ENCODE data around the gene COL13A1. TPM values are rescaled to one million over a fixed set of nuclear protein-coding genes. Genes with fewer than 3 reads are reported as not detected.

The COL13A1 gene
- total RNA-seq, 2 experiments from 2014 or later: not detected

DNA sequence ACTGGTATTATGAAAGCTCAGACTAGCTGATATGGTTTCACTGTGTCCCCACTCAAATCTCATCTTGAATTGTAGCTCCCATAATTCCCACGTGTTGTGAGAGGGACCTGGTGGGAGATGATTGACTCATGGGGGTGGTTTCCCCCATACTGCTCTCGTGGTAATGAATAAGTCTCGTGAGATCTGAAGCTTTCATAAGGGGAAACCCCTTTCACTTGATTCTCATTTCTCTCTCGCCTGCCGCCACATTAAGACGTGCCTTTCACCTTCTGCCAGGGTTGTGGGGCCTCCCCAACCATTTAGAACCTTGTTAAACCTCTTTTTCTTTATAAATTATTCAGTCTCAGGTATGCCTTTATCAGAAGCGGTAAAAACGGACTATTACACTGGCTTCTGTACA lies 40.3 kb downstream of the COL13A1 start:
- Mint-ChIP-seq H3K27me3 (peaks cover 17% of the 10 kb centered on the region), H3K9me3 (peaks cover 3% of the 10 kb centered on the region), H3K27ac (no peak overlapping the region)

DNA sequence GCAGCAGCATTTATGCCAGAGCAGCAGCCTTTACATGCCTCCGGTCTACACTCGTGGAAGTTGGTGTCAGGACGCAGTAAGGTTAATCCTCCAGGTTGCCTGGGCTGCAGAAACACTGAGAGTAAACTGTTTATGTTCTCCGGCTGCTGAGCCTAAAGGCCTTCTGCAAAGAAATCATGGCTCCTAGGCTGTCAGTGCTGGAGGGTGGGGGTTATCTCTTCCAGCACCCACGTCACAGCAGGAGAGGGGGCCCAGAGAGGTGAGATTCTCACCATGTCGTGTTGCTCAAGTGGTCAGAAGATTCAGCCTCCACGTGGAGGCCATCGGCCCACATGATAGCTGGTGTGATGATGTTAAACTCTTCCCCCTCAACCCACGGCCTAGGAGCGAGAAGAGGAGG lies 41.2 kb downstream of the COL13A1 start:
- H3K27me3 Mint-ChIP-seq: peaks cover 24% of the 10 kb centered on the region
- H3K4me1 Mint-ChIP-seq: peaks cover 10% of the 10 kb centered on the region
- no peak overlapping the region for H3K27ac Mint-ChIP-seq
- H3K36me3 Mint-ChIP-seq: no peaks in the 10 kb centered on the region
- peaks cover 3% of the 10 kb centered on the region for H3K9me3 Mint-ChIP-seq
- H3K4me3 Mint-ChIP-seq: no peak overlapping the region
- DNase-seq: no peak

More for the DNA sequence above, 40.3 kb downstream of the COL13A1 start:
- Mint-ChIP-seq H3K4me1 (peaks cover 10% of the 10 kb centered on the region), H3K36me3 (no peaks in the 10 kb centered on the region), H3K4me3 (no peak overlapping the region)
- peak; percentile 3 for DNase-seq

GRCh38 chr10:69843923-69844322 lies 42.2 kb downstream of the COL13A1 start:
- Mint-ChIP-seq H3K4me3 (no peak overlapping the region), H3K9me3 (peaks cover 3% of the 10 kb centered on the region), H3K27ac (no peak overlapping the region), H3K27me3 (peaks cover 26% of the 10 kb centered on the region), H3K4me1 (peaks cover 10% of the 10 kb centered on the region), H3K36me3 (no peaks in the 10 kb centered on the region)
- DNase-seq: no peak

DNA sequence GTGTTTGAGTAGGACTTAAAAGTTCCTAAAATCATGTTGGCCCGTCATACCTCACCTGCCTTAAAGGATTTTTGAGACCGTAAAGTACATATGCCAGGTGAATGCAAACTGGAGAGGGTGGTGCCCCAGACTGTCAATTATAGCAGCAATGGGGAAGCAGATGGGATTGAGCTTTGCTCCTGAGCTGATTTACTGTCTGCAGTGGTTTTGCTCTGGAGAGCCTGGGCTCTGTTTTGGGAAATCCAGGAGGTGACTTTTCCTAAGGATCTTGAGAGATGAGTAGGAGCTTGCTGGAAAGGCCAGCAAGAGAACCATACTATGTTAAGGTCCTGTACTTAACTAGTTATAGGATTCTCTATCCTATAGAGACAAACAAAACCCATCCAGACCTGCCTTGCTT lies 43.0 kb downstream of the COL13A1 start:
- Mint-ChIP-seq H3K4me3 (no peak overlapping the region), H3K4me1 (peaks cover 10% of the 10 kb centered on the region), H3K9me3 (peaks cover 3% of the 10 kb centered on the region), H3K27ac (no peak overlapping the region), H3K27me3 (peaks cover 26% of the 10 kb centered on the region), H3K36me3 (no peaks in the 10 kb centered on the region)
- DNase-seq: no peak

GRCh38 chr10:69845574-69846292 lies 44.0 kb downstream of the COL13A1 start:
- H3K36me3 Mint-ChIP-seq: no peaks in the 10 kb centered on the region
- H3K27me3 Mint-ChIP-seq: peaks cover 26% of the 10 kb centered on the region
- H3K4me3 Mint-ChIP-seq: no peak overlapping the region
- H3K4me1 Mint-ChIP-seq: peaks cover 10% of the 10 kb centered on the region
- peaks cover 3% of the 10 kb centered on the region for H3K9me3 Mint-ChIP-seq
- no peak for DNase-seq
- no peak overlapping the region for H3K27ac Mint-ChIP-seq

DNA sequence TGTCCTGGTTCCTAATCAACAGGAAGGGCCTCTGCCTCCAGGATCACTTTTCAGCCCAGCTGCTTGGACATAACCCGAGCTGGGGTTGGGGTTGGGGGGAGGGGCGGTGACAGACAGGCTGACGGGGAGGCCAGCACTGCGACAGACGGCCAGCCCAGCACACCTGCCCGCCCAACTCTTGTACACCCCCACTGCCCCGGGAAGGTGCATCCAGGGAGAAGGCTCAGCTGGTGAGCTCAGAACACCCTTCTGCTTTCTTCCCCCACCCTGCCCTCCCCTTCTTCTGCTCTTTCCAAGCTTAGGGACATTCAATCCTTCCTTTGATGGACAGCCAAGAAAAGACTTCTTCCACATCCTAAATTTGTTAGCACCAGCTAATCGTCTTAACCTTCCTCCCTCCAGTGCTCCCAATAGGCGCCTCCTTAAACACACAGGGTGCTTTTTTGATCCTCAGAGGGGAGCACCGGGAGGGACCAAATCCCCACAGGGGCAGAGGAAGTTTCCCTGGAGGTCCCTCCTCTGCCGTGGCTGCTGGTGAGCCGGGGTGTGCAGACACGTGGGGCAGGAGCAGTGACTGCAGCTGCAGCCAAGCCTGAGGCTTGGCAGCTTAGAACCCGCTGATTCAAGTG lies 44.7 kb downstream of the COL13A1 start:
- H3K4me3 Mint-ChIP-seq: no peak overlapping the region
- H3K4me1 Mint-ChIP-seq: peaks cover 10% of the 10 kb centered on the region
- H3K9me3 Mint-ChIP-seq: peaks cover 3% of the 10 kb centered on the region
- H3K27me3 Mint-ChIP-seq: peaks cover 26% of the 10 kb centered on the region
- no peak for DNase-seq
- no peaks in the 10 kb centered on the region for H3K36me3 Mint-ChIP-seq
- H3K27ac Mint-ChIP-seq: no peak overlapping the region

DNA sequence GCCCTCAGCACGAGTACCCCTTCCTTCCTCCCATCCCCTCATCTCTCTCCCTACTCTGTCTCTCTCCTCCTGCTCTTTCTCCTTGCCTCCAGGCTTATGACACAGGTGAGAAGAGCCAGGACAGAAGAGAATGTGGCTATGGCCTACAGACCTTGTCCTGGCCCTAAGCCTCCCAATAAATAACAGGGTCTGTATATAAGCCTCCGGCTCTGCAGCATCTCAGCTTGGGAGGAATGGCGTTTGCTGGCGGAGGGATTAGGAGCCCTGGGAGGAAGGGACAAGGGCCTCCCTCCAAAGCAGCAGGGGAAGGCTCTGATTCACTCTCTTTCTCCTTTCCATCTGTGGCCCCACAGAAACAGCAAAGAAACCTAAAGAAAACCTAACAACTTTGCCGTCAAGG lies 45.8 kb downstream of the COL13A1 start:
- Mint-ChIP-seq H3K36me3 (no peaks in the 10 kb centered on the region), H3K27me3 (peaks cover 26% of the 10 kb centered on the region), H3K4me1 (no peaks in the 10 kb centered on the region), H3K27ac (no peak overlapping the region), H3K9me3 (no peaks in the 10 kb centered on the region), H3K4me3 (no peak overlapping the region)
- DNase-seq: no peak

DNA sequence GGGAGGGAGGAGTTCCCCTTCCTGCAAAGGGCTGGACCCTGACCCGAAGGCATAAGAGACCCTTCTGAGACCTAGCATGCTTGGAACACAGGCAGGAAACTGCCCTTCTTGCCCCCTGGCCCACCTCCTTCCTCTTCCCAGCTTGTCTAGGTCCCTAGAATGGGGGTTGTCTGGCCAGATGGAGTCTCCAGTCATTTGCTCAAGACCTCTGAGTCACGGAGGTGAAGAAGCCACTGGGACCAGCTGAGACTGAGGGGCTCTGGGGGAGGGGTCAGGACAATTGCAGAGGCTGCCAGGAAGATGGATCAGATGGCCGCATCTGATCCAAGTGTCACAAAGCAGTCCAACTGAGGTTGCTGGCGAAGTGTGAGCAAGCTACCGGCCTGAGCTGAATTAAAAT lies 46.2 kb downstream of the COL13A1 start:
- H3K4me1 Mint-ChIP-seq: no peaks in the 10 kb centered on the region
- H3K27ac Mint-ChIP-seq: no peak overlapping the region
- peaks cover 26% of the 10 kb centered on the region for H3K27me3 Mint-ChIP-seq
- H3K36me3 Mint-ChIP-seq: no peaks in the 10 kb centered on the region
- no peak overlapping the region for H3K4me3 Mint-ChIP-seq
- no peaks in the 10 kb centered on the region for H3K9me3 Mint-ChIP-seq
- no peak for DNase-seq

DNA sequence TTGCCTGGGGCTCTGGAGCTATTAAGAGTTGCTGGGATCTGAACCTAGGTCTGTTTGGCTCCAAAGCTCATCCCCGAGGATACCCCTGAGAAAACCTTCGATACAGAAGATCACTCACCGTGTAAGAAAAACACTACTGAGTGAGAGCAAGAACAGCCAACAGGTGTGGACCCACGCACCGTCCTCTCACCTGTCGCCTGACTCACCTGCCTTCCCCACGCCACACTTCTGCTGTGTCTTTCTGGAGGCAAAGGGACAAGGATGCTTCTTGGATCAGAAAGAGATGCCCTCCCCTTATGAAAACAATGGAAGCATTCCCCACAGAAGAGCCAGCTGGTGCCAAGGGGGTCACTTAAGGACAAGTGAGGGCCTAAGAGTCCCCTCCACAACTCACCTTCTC lies 46.7 kb downstream of the COL13A1 start:
- Mint-ChIP-seq H3K36me3 (no peaks in the 10 kb centered on the region), H3K4me3 (no peak overlapping the region), H3K27me3 (peaks cover 26% of the 10 kb centered on the region), H3K9me3 (no peaks in the 10 kb centered on the region), H3K27ac (no peak overlapping the region), H3K4me1 (no peaks in the 10 kb centered on the region)
- DNase-seq: no peak

- Mint-ChIP-seq H3K27ac (no peak overlapping the region), H3K4me3 (no peak overlapping the region), H3K4me1 (no peaks in the 10 kb centered on the region), H3K36me3 (no peaks in the 10 kb centered on the region), H3K9me3 (no peaks in the 10 kb centered on the region), H3K27me3 (peaks cover 26% of the 10 kb centered on the region)
- DNase-seq: no peak
These were observed 48.1 kb downstream of the COL13A1 start for GRCh38 chr10:69849825-69850224.

GRCh38 chr10:69850440-69850839 lies 48.7 kb downstream of the COL13A1 start:
- Mint-ChIP-seq H3K4me3 (no peak overlapping the region), H3K4me1 (no peaks in the 10 kb centered on the region), H3K9me3 (no peaks in the 10 kb centered on the region), H3K27me3 (peaks cover 23% of the 10 kb centered on the region), H3K36me3 (no peaks in the 10 kb centered on the region), H3K27ac (no peak overlapping the region)
- no peak for DNase-seq

GRCh38 chr10:69851306-69851705 lies 49.6 kb downstream of the COL13A1 start:
- H3K4me1 Mint-ChIP-seq: no peaks in the 10 kb centered on the region
- no peaks in the 10 kb centered on the region for H3K9me3 Mint-ChIP-seq
- DNase-seq: no peak
- no peak overlapping the region for H3K27ac Mint-ChIP-seq
- peaks cover 17% of the 10 kb centered on the region for H3K27me3 Mint-ChIP-seq
- no peaks in the 10 kb centered on the region for H3K36me3 Mint-ChIP-seq
- H3K4me3 Mint-ChIP-seq: no peak overlapping the region

DNA sequence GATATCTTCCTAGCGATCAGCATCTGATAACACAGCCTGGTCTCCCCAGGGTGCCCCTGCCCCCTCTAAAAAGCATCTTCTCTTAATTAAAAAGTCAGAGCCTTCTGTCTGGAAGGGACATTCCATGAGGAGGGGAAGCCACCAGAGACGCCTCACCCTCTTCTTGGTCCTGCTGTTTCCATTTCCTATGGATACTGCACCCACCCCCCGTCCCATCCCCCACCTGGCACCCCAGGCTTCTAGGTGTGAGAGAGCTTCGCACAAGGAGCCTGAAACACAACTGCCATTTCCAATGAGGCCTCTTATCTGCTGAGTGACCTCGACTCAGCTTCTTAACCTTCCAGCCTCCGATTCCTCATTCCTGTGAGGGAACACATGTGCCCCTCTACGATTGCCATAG lies 51.4 kb downstream of the COL13A1 start:
- H3K36me3 Mint-ChIP-seq: no peaks in the 10 kb centered on the region
- H3K4me1 Mint-ChIP-seq: no peaks in the 10 kb centered on the region

GRCh38 chr10:69854511-69855345 lies 53.0 kb downstream of the COL13A1 start:
- no peak for DNase-seq
- no peak overlapping the region for H3K27ac Mint-ChIP-seq
- no peaks in the 10 kb centered on the region for H3K4me1 Mint-ChIP-seq
- H3K4me3 Mint-ChIP-seq: no peak overlapping the region
- no peaks in the 10 kb centered on the region for H3K36me3 Mint-ChIP-seq
- H3K27me3 Mint-ChIP-seq: peaks cover 3% of the 10 kb centered on the region
- H3K9me3 Mint-ChIP-seq: no peaks in the 10 kb centered on the region

More for the DNA sequence above, 51.4 kb downstream of the COL13A1 start:
- no peak for DNase-seq
- no peak overlapping the region for H3K4me3 Mint-ChIP-seq
- no peaks in the 10 kb centered on the region for H3K9me3 Mint-ChIP-seq
- H3K27me3 Mint-ChIP-seq: peaks cover 4% of the 10 kb centered on the region
- H3K27ac Mint-ChIP-seq: no peak overlapping the region

- no peak overlapping the region for H3K27ac Mint-ChIP-seq
- no peaks in the 10 kb centered on the region for H3K36me3 Mint-ChIP-seq
- DNase-seq: no peak
- H3K9me3 Mint-ChIP-seq: no peaks in the 10 kb centered on the region
- peaks cover 3% of the 10 kb centered on the region for H3K27me3 Mint-ChIP-seq
- H3K4me3 Mint-ChIP-seq: no peak overlapping the region
- H3K4me1 Mint-ChIP-seq: no peaks in the 10 kb centered on the region
These were observed 53.8 kb downstream of the COL13A1 start for GRCh38 chr10:69855346-69856111.

Measured in activated naive CD8-positive, alpha-beta T cell treated with anti-CD3 and anti-CD28 coated beads for 36 hours (primary cell).